MM.1S (cell line): ENCODE measurements around the gene ATP4A.

Source experiments
- DNase-seq: peaks from one replicate; pipeline ENCODE4 v3.0.0-alpha.2; 2015
- H2AFZ ChIP-seq: fragments of 300-600 bp; sonication (generic); 2 replicates; pipeline ENCODE4 v1.6.0; 2016; ENCODE audit warnings: antibody characterized with exemption, low read length
- H3F3A ChIP-seq: fragments of 300-600 bp; sonication (generic); 2 replicates; pipeline ENCODE4 v1.6.1; 2016; ENCODE audit warnings: mild to moderate bottlenecking, antibody characterized with exemption, low read length, moderate library complexity, mixed read lengths; ENCODE audit not compliant: insufficient read depth
- H3K27ac ChIP-seq: fragments of 300-600 bp; sonication (generic); 2 replicates; pipeline ENCODE4 v1.5.1; 2016; ENCODE audit warnings: mild to moderate bottlenecking, low read length
- H3K27me3 ChIP-seq: fragments of 300-600 bp; sonication (generic); replicated peaks from 2 replicates; pipeline ENCODE4 v1.6.0; 2016; ENCODE audit warnings: low read length; ENCODE audit not compliant: insufficient read depth
- H3K36me3 ChIP-seq: fragments of 300-600 bp; sonication (generic); replicated peaks from 2 replicates; pipeline ENCODE4 v1.6.1; 2016; ENCODE audit warnings: mild to moderate bottlenecking, low read length, mixed read lengths; ENCODE audit not compliant: insufficient read depth
- H3K4me1 ChIP-seq: fragments of 300-600 bp; sonication (generic); 2 replicates; pipeline ENCODE4 v1.6.1; 2016; ENCODE audit warnings: low read length, mixed read lengths
- H3K4me2 ChIP-seq: fragments of 300-600 bp; sonication (generic); 2 replicates; pipeline ENCODE4 v1.6.0; 2016; ENCODE audit warnings: low read depth, low read length
- H3K4me3 ChIP-seq: fragments of 300-600 bp; sonication (generic); 2 replicates; pipeline ENCODE4 v1.5.1; 2016; ENCODE audit warnings: low read length, mixed read lengths
- H3K79me2 ChIP-seq: fragments of 300-600 bp; sonication (generic); 2 replicates; pipeline ENCODE4 v1.6.1; 2016; ENCODE audit warnings: mixed run types, low read length, mixed read lengths
- H3K9ac ChIP-seq: fragments of 300-600 bp; sonication (generic); 2 replicates; pipeline ENCODE4 v1.6.1; 2016; ENCODE audit warnings: low read length, mixed read lengths
- H3K9me2 ChIP-seq: fragments of 300-600 bp; sonication (generic); replicated peaks from 2 replicates; pipeline ENCODE4 v1.6.1; 2016; ENCODE audit warnings: mild to moderate bottlenecking, low read length, mixed read lengths; ENCODE audit not compliant: insufficient read depth
- H3K9me3 ChIP-seq: fragments of 300-600 bp; sonication (generic); replicated peaks from 2 replicates; pipeline ENCODE4 v1.6.1; 2016; ENCODE audit warnings: mild to moderate bottlenecking, low read length, mixed read lengths; ENCODE audit not compliant: insufficient read depth
- H4K20me1 ChIP-seq: fragments of 300-600 bp; sonication (generic); 2 replicates; pipeline ENCODE4 v1.6.1; 2016; ENCODE audit warnings: mild to moderate bottlenecking, low read length, moderate library complexity, mixed read lengths; ENCODE audit not compliant: insufficient read depth
- CTCF ChIP-seq: fragments of 300-600 bp; sonication (generic); IDR thresholded peaks from 2 replicates; pipeline ENCODE4 v1.5.1; 2016; ENCODE audit warnings: antibody characterized with exemption, low read length, mixed read lengths
- EZH2 ChIP-seq: fragments of 300-600 bp; sonication (generic); optimal IDR thresholded peaks from 2 replicates; pipeline ENCODE3; 2017; ENCODE audit warnings: low read depth, mild to moderate bottlenecking, antibody characterized with exemption, low read length, mixed read lengths
- EZH2phosphoT487 ChIP-seq: fragments of 300-600 bp; sonication (generic); IDR thresholded peaks from 2 replicates; pipeline ENCODE4 v1.6.1; 2018; ENCODE audit warnings: antibody characterized with exemption, low read length

The ATP4A gene

GRCh38 chr19:35559781-35560180, 3.7 kb downstream of the ATP4A start:
- DNase-seq, result no peak
- no peaks in the 10 kb centered on the region for H3F3A ChIP-seq
- H3K9me2 ChIP-seq, result no peaks in the 10 kb centered on the region
- H3K4me1 ChIP-seq, result no peaks in the 10 kb centered on the region
- H3K36me3 ChIP-seq, result no peaks in the 10 kb centered on the region
- H3K4me3 ChIP-seq, result no peak overlapping the region
- H3K79me2 ChIP-seq, result no peaks in the 10 kb centered on the region
- no peak overlapping the region for H3K27ac ChIP-seq
- H3K9me3 ChIP-seq, result no peaks in the 10 kb centered on the region
- H3K4me2 ChIP-seq, result no peak overlapping the region
- no peaks in the 10 kb centered on the region for H4K20me1 ChIP-seq
- peaks cover 87% of the 10 kb centered on the region for H3K27me3 ChIP-seq
- no peak for TF ChIP-seq CTCF
- no peak for TF ChIP-seq EZH2phosphoT487
- no peak for TF ChIP-seq EZH2
- no peak overlapping the region for H2AFZ ChIP-seq
- no peak overlapping the region for H3K9ac ChIP-seq

DNA sequence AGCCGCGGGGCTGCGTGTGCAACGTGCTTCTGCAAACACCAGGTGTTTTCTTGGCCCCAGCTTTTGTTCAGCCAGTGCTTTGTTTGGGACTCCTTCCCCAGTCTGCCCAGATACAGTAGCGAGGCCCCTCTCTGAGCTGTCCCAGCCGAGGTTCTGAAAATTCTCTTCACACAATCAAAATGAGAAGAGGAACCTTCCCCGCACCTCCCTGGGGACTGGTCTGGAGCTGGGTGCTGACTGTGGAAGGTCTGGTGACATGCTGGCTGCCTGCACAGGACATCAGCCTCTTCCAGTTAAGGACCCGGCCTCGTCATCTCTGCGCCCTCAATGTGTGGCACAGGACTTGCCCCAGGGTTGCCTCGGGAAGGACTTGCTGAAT, 4.2 kb downstream of the ATP4A start:
- no peaks in the 10 kb centered on the region for H3K9me3 ChIP-seq
- H3K27me3 ChIP-seq, result peaks cover 87% of the 10 kb centered on the region
- H3K4me3 ChIP-seq, result no peak overlapping the region
- no peaks in the 10 kb centered on the region for H3K9me2 ChIP-seq
- no peak for TF ChIP-seq CTCF
- no peak for TF ChIP-seq EZH2phosphoT487
- TF ChIP-seq EZH2, result no peak
- no peak for DNase-seq
- no peaks in the 10 kb centered on the region for H3F3A ChIP-seq
- no peaks in the 10 kb centered on the region for H3K79me2 ChIP-seq
- H3K4me2 ChIP-seq, result no peak overlapping the region
- no peak overlapping the region for H3K9ac ChIP-seq
- H3K36me3 ChIP-seq, result no peaks in the 10 kb centered on the region
- no peaks in the 10 kb centered on the region for H4K20me1 ChIP-seq
- no peaks in the 10 kb centered on the region for H3K4me1 ChIP-seq
- H2AFZ ChIP-seq, result no peak overlapping the region
- H3K27ac ChIP-seq, result no peak overlapping the region

- Histone ChIP-seq H3F3A (no peaks in the 10 kb centered on the region), H3K36me3 (no peaks in the 10 kb centered on the region), H4K20me1 (no peaks in the 10 kb centered on the region), H3K9me2 (no peaks in the 10 kb centered on the region), H2AFZ (no peak overlapping the region), H3K9ac (no peak overlapping the region), H3K79me2 (no peaks in the 10 kb centered on the region), H3K4me2 (no peak overlapping the region), H3K4me3 (no peak overlapping the region), H3K9me3 (no peaks in the 10 kb centered on the region), H3K27me3 (peaks cover 89% of the 10 kb centered on the region), H3K4me1 (no peaks in the 10 kb centered on the region), H3K27ac (no peak overlapping the region)
- TF ChIP-seq EZH2phosphoT487 (no peak), EZH2 (no peak), CTCF (no peak)
- DNase-seq, result no peak
Measured at GRCh38 chr19:35558400-35559280, 4.8 kb downstream of the ATP4A start.
